HG02970 (cell line): ENCODE data around the gene SKI.

Experiments used
- ATAC-seq: cut with Tn5 transposase; IDR thresholded peaks from one replicate; pipeline ENCODE4 v1.9.1; 2021; ENCODE audit warnings: mild to moderate bottlenecking, moderate library complexity, moderate number of reproducible peaks; ENCODE audit not compliant: unreplicated experiment, low FRiP score

SKI gene

DNA sequence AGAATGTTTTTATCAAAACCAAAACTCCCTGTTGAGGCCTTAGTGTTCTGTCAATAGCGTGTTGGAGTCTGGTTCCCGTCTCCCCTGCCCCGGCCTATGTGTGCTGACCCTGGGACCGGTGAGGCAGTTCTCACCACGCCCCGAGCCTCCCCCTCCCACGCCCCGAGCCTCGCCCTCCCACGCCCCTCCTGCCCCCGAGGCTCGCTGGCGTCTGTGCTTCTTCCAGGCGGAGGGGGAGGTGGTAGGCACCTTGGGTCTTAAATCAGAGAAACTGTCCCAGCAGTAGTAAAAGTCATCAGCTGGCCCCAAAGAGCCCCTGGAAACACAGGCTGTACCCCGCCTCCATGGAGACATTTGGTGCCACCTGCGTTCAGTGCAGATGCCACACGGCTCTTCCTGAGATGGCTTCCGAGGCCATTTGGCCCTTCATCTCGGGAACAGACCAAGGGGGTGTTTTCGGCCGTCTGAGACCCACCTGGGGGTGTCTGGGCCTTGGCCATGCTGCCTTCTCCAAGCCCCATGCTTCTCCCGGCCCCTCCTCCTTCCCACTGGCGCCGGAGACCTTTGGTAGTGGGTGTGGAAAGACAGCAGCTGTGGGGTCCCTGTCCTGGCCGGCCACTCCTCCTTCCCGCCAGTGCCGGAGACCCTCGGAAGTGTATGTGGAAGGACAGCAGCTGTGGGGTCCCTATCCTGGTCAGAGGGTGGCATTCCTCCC, 44.7 kb downstream of the SKI start:
- ATAC-seq = no peak

DNA sequence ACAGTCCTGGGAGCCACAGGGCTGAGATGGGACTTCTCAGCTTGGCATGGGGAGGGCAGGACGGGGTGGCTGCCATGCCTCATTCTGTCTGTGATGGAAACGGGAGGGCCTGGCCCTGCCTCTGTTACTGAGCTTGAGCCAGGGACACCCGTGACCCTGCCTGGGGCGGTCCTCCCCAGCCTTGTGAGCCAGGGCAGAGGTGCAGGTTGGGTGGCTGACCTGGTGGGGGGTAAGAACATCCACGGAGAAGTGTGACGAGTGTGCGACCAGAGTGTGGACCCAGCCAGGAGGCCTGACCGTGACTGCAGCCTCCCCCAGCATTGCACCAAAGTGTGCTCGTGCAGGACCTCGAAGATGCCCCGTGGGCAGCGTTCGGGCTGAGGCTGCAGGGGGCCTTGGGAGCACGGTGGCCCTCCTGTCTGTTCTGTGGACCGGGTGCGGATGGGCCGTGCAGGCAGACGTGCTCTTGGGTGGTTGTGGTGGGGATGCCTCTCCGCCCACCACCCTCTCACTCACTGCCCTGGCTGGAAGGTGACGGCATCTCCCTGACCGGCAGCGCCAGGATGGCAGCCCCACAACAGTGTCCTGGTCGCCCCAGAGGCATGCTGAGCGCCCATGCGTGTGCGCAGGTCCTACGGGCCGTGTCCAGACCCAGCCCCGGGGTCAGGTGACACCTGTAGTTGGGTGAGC, 45.4 kb downstream of the SKI start:
- no peak for ATAC-seq

DNA sequence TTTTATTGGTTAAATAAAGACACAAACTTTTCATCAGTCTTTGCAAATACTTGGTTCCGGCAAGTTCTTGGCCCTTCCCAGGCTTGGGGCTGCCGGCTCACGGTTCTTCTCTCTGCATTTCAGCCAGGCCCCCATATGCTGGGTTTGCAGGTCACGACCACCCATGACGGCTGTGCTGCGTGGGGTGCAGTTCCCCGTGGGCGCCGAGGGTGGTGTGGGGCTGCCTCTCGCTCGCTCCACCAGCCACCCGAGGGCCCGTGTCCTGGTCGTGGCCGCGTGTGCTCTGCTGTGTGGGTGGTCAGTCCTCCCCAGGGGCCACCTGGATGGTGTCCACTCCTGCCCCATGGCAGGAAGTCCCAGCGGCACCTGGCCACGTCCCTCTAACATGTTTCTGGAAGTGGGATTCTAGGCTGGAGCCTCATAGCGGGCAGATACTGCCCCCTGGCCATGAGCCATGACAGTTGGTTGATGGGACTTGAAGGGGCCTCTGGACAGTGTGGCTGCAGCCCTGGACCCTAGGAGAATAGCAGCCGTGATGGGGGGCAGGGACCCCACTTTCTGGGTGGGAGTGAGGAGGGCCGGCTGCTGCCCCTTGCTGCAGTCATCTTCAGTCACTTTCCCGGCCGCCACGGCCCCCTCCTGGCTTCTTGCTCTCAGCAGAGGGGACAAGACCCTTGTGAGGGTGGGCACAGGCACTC, 46.3 kb downstream of the SKI start:
- ATAC-seq = no peak

DNA sequence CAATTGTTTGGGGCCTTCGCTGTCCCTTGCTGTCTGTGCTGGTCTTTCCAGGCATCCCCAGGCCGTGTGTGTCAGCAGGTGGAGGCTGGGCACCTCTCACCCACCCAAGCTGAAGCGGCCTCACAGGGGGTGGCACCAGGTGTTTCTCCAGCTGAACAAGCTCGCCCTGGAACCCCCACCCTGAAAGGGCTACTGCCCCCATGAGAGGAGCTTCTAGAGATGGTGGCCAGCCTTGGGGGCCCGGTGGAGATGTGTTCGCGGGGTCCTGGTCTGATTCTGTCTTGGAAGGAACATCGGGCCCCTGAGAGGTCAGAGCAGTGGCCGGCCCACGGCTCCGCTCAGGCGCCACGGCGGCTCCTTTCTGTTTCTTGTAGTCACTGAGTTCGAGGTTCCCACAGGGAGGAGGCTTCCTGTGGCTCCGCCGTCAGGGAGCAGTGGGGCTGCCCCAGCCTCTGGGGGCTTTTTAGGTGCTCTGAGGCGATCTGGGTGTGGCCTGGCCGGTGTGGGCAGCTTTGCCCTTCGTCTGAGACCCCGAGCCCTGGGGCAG, 46.9 kb downstream of the SKI start:
- no peak for ATAC-seq

DNA sequence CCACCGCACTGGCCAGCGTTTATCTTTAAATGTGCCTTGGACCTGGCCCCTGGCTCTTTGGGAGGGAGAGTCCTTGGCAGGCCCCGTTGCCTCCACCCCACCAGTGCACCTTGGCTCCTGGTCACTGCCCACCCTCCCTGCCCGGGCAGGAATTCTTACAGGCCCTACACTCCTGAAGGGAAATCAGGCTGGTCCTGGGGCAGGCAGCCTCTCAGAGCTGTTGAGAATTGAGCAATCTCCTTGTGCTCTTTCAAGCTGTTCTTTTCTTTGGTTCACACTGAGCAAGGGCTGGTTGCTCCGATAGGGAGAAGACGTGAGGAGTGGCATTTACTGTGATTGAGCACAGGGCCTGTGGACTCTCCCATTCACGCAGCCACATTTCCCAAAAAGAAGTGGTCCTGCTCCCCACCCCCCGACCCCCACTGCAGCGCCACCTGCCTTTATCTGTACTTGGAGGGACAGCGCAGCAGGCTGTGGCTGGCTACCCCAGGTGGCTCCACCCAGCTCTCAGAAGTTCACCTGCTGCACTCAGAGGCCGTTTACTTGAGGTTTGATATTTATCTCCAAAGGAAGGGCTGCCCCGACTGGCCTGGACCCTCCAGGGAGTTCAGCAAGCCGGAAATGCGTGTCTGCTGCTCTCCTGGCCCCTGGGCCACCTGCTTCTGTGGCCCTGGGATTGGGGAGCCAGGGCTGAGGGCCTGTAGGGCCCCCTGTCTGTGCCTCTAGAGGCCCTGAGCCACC, 47.8 kb downstream of the SKI start:
- no peak for ATAC-seq

DNA sequence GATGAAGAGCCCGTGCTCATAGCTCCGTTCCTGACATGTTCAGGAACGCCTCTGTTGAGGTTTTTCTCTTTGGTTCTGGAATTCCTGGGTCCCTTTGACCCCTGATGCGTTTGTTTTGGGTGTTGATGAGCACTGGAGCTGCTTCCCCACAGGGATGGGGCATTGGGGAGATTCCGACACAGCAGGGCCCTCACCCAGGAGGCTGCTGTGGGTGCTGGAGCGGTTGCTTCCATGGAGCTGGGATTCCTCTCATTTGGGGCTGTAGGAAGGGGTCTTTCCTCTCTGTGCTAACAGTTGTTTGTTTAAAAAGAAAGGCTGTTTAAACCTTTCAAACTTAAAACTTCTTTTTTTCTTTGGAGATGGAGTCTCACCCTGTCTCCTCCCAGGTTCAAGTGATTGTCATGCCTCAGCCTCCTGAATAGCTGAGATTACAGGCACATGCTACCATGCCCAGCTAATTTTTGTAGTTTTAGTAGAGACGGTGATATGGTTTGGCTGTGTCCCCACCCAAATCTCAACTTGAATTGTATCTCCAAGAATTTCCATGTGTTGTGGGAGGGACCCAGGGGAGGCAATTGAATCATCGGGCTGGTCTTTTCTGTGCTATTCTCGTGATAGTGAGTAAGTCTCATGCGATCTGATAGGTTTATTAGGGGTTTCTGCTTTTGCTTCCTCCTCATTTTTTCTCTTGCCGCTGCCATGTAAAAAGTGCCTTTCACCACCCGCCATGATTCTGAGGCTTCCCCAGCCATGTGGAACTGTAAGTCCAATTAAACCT, 48.9 kb downstream of the SKI start:
- no peak for ATAC-seq

DNA sequence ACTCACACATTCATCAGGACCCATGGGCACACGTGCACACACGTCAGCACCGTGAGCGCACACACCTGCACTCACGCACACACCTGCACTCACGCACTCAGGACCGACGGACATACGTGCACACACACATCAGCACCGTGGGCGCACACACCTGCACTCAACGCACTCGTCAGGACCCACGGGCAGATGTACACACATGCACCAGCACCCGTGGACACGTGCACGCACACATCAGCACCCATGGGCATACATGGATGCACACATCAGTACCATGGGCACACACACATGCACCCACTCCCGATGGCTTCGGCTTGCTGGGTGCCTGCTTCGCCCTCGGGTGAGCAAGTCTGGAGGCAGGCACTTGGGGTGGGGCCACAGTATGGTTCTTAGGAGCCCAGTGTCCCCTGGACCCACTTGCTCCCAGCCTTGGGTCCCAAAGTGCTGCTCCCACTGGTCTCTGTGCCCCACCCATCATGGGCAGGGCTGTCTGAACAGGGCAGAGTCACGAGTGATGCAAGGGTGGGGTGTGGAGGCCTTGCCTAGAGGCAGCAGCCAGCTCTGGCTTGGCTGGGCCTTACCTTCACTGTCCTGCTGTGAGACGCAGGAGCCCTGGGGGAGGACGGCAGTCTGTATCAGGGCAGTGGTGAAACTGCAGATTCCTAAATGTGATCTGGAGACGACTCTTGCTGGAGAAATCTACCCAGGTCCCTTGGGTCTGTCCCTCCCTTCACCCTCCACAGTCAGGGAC, 49.8 kb downstream of the SKI start:
- no peak for ATAC-seq

DNA sequence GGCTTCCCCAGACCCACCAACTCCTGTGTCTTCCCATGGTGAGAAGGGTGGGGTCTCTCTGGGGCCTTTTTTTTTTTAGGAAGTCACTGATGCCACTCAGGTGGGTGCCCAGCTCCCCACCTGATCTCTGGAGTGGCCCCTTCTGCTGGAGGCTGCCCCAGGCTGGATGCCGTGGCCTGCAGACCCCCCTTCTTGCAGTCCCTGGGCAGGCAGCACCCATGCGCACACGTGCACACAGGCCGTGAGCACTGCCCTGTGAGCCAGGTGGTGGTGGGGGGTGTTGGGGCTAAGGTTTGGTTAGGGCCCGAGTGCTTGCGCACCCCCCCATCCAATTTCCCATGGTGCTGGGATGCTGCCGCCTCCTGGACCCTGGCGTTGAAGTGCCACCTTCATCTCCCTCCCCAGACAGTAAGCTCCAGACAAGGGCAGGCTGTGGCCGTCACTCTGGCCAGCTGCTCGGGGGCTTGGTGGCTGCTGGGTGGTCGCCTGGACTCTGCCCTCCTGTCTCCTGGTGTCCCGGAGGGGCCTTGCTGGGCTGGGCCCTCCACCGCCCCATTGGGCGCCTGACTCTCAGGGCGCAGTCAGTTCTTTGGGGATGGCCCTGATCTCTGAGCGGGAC, 50.6 kb downstream of the SKI start:
- no peak for ATAC-seq

DNA sequence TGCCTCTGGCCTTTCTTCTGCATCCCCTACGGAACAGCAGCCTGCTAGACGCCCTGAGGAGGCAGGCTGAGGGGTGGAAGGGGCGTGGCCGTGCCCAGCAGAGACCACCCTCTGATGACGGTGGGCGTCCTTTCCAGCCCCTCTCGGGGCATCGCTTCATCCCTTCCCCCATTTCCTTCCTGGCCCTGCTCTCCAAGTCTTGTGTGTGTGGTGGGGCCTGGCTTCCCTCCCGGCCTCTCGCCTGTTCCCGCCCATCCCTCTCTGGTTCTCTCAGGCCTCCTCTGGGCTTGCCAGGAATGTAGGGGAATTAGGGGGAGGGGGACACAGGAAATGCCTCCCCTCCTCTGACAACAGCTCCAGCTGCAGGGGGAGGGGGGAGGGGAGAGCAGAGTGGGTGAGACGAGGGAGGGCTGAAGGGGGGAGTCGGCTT, 51.1 kb downstream of the SKI start:
- ATAC-seq = no peak

DNA sequence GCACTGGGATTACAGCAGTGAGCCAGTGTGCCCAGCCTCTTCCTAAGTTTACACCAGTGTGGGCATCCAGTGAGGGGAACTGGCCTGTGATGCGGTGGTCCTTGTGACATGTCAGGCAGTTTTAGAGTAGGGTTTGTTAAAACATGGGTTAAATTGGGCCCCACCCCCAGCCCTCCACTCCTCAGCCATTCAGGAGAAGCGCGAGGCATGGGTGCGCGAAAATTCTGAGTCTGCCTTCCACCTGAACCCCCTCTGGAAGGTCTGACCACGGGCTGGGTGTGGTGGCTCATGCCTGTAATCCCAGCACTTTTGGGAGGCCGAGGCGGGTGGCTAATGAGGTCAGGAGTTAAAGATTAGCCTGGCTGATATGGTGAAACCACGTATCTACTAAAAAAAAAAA, 51.7 kb downstream of the SKI start:
- no peak for ATAC-seq

DNA sequence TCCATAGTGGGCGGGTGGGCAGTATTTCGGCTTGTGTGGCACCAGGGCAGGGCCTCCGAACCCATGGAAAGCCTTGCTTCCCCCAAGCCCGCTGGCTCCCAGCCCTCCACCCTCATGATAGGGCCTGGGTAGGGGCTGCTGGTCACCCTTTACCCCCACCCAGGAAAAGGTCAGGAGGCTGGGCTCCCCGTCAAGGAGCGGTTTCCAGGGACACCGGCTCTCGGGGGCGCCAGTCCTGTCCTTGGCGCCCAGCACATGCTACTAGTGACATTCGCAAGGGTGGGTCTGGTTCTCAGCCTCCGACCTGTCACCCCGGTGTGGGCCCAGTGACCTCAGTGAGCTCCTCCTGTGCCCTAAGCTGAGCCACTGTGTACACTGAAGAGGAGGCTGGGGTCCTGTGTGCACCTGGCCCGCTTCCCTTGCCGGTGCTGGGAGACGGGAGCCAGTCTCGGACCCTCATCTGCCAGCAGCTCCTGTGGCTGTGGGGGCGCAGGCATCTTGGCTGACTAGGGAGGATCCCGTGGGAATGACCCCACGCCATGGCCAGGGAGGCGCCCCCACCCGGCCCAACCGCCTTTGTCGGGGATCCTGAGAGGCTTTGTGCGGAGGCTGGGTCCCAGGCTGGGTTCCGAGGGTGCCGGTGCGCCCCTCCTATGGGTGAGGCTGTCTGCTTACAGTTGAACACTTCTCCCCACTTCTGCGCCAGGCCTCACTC, 54.6 kb downstream of the SKI start:
- ATAC-seq = no peak

DNA sequence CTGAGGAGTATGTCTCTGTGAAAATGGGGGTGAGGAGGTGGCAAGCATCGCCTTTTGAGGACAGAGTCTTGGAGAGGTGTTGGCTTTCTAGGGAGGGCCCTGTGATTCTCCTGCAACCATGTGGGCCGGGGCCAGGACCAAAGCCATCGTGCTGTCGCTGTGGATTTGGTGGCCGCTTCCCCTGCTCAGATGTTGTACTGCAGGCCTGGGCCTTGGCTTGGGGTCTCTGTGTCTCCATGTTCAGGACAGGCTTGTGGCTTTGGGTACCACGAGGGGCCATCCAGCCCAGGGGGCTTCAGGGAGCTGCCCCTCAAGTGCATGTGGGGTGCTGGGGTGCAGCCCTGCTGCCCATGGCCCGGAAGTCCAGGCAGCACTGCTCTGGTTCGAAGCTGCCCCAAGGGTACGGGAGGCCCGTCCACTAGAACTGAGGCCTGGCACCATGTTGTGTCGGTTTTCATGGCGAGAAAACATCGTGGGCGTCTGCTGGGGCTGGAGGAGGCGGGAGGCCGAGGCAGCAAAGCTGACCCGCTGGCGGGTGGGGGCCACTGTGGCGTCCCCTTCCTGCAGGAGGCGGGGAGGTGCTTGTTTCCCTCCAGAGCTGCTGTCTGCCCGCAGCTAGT, 55.4 kb downstream of the SKI start:
- ATAC-seq = no peak

DNA sequence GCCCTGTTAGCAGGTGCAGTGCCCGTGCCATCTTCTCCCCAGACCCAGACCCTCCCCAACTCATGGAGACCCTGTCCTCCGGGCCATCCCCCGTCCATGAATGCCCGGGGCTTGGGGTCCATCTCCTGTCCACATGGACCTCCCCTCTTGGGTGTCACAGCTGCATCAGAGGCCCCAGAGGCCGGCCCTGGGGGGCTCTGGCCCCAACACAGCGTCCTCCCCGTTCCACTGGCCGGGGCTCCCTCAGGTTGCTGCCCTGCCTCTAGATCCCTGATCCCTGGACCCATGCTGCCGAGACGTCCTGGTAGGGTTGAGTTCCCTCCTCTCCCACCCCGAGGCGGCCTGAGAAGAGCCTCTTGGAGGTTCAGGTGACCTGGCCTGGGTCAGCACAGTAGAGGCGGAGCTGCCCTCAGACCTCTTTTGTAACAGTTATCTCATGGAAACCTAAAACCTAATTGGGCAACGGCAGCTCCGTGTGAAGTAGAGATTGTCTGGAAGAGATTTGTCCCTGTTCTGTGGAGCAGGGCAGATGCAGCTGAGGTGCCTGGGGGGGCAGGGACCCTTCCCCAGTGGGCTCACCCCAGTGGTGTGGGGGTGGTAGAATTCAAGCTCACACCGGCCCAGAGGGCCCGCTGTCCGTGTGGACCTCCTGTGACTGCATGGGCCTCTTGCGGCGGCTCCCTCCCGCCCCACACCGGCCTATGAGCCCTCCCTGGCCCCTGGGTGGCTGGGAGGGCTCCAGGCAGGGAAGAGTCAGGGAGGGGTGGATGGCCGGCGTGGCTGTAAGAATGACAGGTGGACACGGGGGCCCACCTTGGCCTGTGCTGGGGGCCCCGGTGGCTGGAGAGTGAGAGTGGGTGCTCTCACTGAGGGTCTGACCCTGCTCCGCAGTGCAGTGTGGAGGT, 56.1 kb downstream of the SKI start:
- ATAC-seq = no peak

DNA sequence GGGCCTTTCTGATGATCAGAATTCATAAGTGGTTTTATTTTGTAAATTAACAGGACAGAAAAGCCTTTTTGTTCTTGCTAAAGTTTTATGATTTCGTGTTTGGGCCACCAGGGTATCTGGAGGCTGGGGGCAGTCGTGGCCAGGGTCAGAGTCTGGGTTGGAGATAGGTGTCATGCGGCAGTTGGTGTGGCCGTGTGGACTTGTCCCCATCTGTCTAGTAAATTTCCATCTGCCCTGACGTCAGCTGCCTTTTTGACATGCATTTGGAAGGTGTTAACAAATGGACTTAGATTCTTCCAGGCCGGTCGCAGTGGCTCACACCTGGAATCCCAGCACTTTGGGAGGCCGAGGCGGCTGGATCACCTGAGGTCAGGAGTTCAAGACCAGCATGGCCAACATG, 56.8 kb downstream of the SKI start:
- ATAC-seq = no peak

DNA sequence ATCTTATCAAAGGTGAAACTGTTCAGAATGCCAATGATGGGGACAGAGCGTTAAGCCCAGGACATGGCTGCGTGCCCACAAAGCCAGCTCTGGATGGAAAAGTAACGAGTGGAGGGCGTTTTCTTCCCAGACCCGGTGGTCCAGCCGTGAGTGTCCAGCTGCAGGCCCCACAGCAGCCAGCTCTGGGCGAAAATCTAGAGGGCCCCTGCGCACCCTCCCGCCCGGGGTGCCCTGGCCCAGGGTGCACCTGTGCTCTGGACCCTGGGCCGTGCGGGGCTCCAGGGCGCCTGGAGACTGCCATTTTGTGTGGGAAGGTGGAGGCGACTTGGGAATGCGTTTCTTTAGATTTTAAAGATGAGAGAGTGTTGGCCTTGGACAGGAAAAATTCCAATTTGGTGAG, 58.8 kb downstream of the SKI start:
- ATAC-seq = no peak

DNA sequence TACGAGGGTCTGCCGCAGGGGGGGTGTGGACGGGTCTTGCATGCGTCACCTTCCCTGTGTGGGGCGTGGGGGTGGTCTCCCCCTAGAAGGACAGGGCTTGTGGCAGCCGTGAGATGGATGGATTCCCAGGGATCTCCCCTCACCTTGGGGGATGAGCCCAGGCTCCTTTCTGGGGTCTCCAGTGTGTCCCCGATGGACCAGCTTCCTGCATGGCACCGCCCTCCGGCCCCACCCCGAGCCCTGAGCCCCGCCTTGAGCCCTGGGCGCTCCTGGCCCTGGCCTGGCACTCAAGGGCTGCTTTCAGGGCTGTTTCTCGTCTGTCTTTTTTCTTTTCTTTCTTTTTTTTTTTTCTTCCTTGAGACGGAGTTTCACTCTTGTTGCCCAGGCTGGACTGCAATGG, 59.5 kb downstream of the SKI start:
- ATAC-seq = no peak

DNA sequence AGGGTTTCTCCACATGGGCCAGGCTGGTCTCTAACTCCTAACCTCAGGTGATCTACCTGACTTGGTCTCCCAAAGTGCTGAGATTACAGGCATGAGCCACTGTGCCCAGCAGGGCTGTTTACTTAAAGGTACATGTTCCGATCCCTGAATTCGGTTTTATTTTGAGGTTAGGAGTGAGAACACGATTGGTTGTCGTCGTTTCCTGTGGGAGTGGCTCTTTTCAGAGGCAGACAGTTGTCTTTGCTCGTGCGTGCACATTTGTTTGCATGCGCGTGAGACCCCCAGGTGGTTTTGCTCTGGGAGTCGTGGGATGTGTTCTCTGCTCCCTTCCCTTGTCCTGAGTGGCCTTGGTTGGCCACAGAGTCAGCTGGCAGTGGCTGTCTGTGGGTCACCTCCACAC, 60.2 kb downstream of the SKI start:
- ATAC-seq = no peak
